ENCODE measurements around the gene INAFM2.

DNA sequence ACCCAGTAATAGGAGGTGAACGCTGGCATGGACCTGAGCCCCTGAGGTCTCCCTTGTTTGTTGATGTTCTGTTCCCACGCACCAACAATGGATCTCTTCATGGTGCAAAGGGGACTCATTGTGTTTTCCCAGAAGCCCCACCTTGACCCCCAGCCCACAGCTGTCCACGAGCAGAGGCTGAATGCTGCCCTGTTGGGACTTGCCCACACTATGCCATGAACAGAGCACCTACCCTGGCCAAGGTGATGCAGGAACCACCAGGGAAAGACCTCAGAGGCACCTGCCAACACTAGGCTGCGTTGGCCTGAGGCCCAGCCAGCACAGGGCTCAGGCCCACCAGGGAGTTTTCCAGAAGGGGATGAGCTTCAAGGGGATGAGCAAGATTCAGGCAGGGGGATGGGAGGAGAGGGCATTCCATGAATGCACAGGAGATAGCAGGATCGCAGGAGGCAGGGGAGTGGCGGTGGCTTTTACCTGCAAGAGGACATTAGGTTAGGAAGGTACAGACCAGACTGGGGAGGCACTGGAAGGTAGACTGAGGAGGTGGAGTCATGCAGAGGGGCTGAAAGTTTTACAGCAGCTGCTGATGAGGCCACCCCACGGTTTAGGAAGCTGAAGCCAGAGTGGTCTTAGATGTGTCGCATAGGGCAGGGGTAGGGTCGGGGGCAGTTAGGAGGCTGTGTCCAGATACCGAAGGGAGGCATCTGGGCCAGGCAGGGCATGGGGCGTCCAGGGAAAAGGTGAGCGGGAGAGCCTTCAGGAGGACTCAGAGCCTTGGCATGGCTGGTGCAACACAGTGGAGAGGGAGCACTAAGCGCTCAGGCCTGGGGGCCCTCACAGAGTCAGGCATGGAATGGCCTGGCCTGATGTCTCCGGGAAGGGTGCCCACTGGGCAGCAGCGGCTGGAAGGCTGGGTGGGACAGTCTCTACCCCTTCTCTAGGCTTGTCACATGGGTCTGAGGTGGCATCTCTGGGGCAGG is 23.4 kb downstream of the INAFM2 start:
- no peak for TF ChIP-seq SETDB1 (IDR thresholded peaks at IDR 0.05; ENCODE audit: insufficient read length, low read length)
- no peak for TF ChIP-seq ZNF138 (tag by site-specific recombination; IDR thresholded peaks at IDR 0.05; ENCODE audit: borderline replicate concordance)
- TF ChIP-seq ZNF768 (tag by site-specific recombination; IDR thresholded peaks at IDR 0.05) = no peak
- TF ChIP-seq, protein P1, sequence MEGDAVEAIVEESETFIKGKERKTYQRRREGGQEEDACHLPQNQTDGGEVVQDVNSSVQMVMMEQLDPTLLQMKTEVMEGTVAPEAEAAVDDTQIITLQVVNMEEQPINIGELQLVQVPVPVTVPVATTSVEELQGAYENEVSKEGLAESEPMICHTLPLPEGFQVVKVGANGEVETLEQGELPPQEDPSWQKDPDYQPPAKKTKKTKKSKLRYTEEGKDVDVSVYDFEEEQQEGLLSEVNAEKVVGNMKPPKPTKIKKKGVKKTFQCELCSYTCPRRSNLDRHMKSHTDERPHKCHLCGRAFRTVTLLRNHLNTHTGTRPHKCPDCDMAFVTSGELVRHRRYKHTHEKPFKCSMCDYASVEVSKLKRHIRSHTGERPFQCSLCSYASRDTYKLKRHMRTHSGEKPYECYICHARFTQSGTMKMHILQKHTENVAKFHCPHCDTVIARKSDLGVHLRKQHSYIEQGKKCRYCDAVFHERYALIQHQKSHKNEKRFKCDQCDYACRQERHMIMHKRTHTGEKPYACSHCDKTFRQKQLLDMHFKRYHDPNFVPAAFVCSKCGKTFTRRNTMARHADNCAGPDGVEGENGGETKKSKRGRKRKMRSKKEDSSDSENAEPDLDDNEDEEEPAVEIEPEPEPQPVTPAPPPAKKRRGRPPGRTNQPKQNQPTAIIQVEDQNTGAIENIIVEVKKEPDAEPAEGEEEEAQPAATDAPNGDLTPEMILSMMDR (tag by site-specific recombination; IDR thresholded peaks at IDR 0.05) = no peak
- no peak for TF ChIP-seq ZNF518A (tag by site-specific recombination; conservative IDR thresholded peaks at IDR 0.05; ENCODE audit: low read depth)
- TF ChIP-seq, protein P2, sequence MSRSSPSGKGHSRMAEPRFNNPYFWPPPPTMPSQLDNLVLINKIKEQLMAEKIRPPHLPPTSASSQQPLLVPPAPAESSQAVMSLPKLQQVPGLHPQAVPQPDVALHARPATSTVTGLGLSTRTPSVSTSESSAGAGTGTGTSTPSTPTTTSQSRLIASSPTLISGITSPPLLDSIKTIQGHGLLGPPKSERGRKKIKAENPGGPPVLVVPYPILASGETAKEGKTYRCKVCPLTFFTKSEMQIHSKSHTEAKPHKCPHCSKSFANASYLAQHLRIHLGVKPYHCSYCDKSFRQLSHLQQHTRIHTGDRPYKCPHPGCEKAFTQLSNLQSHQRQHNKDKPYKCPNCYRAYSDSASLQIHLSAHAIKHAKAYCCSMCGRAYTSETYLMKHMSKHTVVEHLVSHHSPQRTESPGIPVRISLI (tag by site-specific recombination; IDR thresholded peaks at IDR 0.05) = no peak
- no peak for TF ChIP-seq ZNF266 (tag by site-specific recombination; IDR thresholded peaks at IDR 0.05; ENCODE audit: low read depth)
- no peak for TF ChIP-seq ZNF148 (tag by site-specific recombination; IDR thresholded peaks at IDR 0.05; ENCODE audit: borderline replicate concordance)
- TF ChIP-seq, protein P3, sequence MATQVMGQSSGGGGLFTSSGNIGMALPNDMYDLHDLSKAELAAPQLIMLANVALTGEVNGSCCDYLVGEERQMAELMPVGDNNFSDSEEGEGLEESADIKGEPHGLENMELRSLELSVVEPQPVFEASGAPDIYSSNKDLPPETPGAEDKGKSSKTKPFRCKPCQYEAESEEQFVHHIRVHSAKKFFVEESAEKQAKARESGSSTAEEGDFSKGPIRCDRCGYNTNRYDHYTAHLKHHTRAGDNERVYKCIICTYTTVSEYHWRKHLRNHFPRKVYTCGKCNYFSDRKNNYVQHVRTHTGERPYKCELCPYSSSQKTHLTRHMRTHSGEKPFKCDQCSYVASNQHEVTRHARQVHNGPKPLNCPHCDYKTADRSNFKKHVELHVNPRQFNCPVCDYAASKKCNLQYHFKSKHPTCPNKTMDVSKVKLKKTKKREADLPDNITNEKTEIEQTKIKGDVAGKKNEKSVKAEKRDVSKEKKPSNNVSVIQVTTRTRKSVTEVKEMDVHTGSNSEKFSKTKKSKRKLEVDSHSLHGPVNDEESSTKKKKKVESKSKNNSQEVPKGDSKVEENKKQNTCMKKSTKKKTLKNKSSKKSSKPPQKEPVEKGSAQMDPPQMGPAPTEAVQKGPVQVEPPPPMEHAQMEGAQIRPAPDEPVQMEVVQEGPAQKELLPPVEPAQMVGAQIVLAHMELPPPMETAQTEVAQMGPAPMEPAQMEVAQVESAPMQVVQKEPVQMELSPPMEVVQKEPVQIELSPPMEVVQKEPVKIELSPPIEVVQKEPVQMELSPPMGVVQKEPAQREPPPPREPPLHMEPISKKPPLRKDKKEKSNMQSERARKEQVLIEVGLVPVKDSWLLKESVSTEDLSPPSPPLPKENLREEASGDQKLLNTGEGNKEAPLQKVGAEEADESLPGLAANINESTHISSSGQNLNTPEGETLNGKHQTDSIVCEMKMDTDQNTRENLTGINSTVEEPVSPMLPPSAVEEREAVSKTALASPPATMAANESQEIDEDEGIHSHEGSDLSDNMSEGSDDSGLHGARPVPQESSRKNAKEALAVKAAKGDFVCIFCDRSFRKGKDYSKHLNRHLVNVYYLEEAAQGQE (tag by site-specific recombination; IDR thresholded peaks at IDR 0.05) = no peak
- no peak for TF ChIP-seq YY1 (tag by site-specific recombination; IDR thresholded peaks at IDR 0.05)
- no peak for TF ChIP-seq TCF7L2 (IDR thresholded peaks at IDR 0.05; ENCODE audit: borderline replicate concordance, low read depth, low read length)
